Fibroblast of skin of back (primary cell): ENCODE data around the gene TMPRSS15. TPM values are rescaled to one million over a fixed set of nuclear protein-coding genes. Genes with fewer than 3 reads are reported as not detected.

ENCODE experiments used
- DNase-seq: peaks from one replicate; pipeline ENCODE4 v3.0.0-alpha.2; 2013
- polyA plus RNA-seq, 2 experiments: library from polyadenylated mRNA; unstranded; fragments of 120-200 nt; gene quantifications; one replicate each; pipeline ENCODE4 v1.2.1, GENCODE V29; 2013; ENCODE audit not compliant: insufficient read length in 2 of 2

The TMPRSS15 gene
- not detected for polyA plus RNA-seq (2013, experiment 1 of 2; ENCODE audit: insufficient read length)
- polyA plus RNA-seq (2013, experiment 2 of 2; ENCODE audit: insufficient read length): not detected

GRCh38 chr21:18403735-18404450 lies at the start of gene TMPRSS15:
TMPRSS15 (minus strand) TSS chr21:18403785; CDS start chr21:18403622, 163 bp downstream.
- peak; percentile 1 for DNase-seq

DNA sequence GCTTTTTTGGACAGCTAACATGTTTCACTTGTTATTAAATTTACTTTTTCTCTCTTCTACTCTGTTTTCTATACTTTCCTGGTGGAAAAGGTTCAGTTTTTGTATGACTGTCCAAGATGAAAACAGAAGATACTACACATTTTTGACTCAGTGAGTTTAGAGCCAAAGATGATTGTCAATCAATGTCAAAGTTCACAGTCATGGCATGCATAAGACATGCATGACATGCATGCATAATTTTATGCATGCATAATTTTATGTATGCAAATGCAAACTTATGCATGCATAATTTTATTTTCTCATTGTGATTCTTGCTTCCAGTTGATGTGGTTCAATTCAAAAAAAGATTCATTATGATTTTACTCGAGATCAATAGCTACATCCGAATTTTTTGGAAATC lies 48.1 kb upstream of the TMPRSS15 start:
- no peak for DNase-seq

- DNase-seq: no peak
These were observed 46.3 kb upstream of the TMPRSS15 start for GRCh38 chr21:18449605-18450550.

DNA sequence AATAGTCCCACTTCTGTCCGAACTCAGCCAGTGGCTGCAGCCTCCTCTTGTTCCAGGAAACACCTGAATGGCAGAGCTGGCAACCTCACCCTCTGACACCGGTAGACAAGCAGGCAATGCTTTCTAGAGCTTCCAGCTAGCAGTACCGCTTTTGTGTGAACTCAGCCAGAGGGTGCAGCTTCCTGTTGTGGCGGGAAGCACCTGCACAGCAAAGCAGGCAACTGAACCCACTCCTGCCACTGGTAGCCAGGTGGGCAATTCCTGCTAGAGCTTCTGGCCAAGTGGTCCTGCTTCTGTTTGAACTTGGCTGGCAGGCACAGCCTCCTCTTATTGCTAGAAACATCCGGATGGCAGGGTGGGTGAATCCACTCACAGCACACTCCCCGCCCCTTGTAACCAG lies 40.1 kb upstream of the TMPRSS15 start:
- no peak for DNase-seq

GRCh38 chr21:18443085-18443484 lies 39.5 kb upstream of the TMPRSS15 start:
- DNase-seq: no peak

DNA sequence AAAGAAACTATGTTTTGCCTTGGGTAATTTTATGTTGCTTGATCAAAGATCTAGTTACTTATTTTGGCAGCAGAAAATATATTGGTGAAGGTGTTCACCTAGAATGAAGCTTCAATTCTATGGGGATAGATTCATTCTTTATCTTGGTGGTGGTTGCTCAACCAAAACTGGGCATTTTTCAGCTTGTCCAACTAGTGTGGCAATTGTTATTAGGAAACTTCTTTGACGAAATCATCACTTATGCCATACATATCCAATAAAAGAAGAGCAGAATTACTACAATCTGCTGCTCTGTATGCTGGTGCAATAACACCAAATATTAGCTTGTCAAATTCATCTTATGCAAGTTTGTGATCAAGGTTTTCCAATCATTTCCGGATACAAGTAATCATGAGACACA lies 26.8 kb upstream of the TMPRSS15 start:
- no peak for DNase-seq

GRCh38 chr21:18424276-18424675 lies 20.7 kb upstream of the TMPRSS15 start:
- DNase-seq: no peak

- DNase-seq: no peak
These were observed 13.7 kb upstream of the TMPRSS15 start for GRCh38 chr21:18417141-18417790.

DNA sequence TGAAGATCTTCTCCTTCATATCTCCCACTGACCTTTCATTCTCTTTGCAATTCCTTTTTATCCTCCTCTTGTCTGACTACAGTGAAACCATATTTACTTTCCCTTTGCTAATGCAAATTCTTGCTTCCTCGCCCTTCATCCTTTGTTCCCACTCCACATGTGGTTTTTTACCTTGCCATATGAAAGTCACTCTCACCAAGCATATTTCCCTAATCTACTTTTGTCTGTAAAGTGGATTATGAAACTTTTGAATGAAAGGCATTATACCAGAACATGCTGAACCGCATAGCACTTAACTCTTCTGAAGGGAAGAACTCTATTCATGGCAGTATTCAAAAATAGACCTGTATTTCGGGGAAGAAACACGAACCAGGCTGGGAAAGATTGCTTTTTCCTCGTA lies 8.0 kb upstream of the TMPRSS15 start:
- no peak for DNase-seq

DNA sequence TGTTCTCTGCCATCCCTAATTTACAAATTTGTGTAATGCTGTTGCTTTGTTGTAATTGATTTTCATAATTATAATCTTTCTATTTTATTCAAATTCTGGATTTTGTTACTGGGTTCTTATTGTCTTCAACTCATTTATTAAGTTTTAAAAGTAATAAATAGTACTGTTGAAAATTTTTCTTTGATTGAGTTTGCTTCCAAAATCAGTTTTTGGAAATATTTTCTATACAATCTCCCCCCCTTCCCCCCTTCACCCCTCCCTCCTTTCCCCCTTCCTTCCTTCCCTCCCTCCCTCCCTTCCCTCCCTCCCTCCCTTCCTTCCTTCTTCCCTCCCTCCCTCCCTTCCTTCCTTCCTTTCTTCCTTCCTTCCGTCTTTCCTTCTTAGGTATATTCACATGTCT lies 6.0 kb upstream of the TMPRSS15 start:
- DNase-seq: no peak

GRCh38 chr21:18398843-18399242 lies 4.7 kb downstream of the TMPRSS15 start:
- no peak for DNase-seq

- DNase-seq: no peak
These were observed 15.6 kb downstream of the TMPRSS15 start for GRCh38 chr21:18387994-18388393.

- peak; percentile 39 for DNase-seq
These were observed 18.8 kb downstream of the TMPRSS15 start for GRCh38 chr21:18384771-18385170.

- peak; percentile 32 for DNase-seq
These were observed 20.5 kb downstream of the TMPRSS15 start for GRCh38 chr21:18382934-18383619.

GRCh38 chr21:18382141-18382540 lies 21.4 kb downstream of the TMPRSS15 start:
- DNase-seq: no peak

DNA sequence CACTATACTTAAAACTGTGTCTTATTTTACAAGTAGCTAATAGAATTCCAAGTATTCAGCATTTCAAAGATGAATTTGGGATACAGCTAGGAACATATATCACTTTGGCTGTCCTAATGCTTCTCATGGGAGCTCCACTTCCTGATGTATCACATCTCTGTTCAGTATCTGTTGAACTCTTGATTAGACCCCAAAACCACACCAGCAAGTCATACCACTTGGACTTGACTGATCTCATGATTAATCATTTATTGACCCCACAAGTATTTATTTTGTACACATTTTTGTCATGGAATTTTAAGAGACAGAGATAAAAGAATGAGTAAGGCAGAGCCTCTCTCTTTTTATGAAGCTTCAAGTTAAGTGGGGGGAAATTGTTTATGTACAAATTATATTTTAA lies 30.0 kb downstream of the TMPRSS15 start:
- peak; percentile 49 for DNase-seq

- DNase-seq: no peak
These were observed 33.3 kb downstream of the TMPRSS15 start for GRCh38 chr21:18370301-18370700.

- peak; percentile 23 for DNase-seq
These were observed 34.5 kb downstream of the TMPRSS15 start for GRCh38 chr21:18369115-18369514.

DNA sequence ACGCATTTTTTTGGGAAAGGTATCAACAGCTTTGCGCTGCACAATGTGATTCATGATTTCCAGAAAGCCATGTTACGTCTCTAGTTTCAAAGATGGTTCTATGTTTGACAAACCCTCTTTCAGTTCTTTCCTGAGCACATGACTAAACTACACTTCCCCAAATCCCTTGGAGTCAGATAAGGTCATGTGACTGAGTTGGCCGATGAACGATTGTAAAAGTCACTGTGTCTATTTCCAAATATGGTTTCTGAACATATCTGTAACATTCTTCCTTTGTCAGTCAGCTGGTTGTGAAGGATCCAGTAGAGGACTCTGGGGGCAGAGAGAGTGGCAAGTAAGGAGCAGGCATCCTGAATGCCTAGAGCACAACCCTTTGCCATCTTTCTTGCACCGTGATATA lies 35.4 kb downstream of the TMPRSS15 start:
- peak; percentile 23 for DNase-seq

- DNase-seq: no peak
These were observed 46.8 kb downstream of the TMPRSS15 start for GRCh38 chr21:18356801-18357200.

GRCh38 chr21:18354947-18355346 lies 48.6 kb downstream of the TMPRSS15 start:
- DNase-seq: peak; percentile 3

- DNase-seq: peak; percentile 21
These were observed 53.4 kb downstream of the TMPRSS15 start for GRCh38 chr21:18350216-18350615.
